Stimulated activated CD8-positive, alpha-beta memory T cell treated with anti-CD3 and anti-CD28 coated beads, Interleukin-15, amount 100 ng/mL, for 24 hours (primary cell): ENCODE results near the gene LDLRAD4.
"Not testable (repeated sequence)": the region's sequence is repeated elsewhere in the genome, so short reads cannot be mapped to it uniquely, and the experiment has no call there.

Experiments
- DNase-seq: peaks from one replicate; pipeline ENCODE4 v3.0.0-alpha.2; 2020; ENCODE audit warnings: low read depth

The LDLRAD4 gene

DNA sequence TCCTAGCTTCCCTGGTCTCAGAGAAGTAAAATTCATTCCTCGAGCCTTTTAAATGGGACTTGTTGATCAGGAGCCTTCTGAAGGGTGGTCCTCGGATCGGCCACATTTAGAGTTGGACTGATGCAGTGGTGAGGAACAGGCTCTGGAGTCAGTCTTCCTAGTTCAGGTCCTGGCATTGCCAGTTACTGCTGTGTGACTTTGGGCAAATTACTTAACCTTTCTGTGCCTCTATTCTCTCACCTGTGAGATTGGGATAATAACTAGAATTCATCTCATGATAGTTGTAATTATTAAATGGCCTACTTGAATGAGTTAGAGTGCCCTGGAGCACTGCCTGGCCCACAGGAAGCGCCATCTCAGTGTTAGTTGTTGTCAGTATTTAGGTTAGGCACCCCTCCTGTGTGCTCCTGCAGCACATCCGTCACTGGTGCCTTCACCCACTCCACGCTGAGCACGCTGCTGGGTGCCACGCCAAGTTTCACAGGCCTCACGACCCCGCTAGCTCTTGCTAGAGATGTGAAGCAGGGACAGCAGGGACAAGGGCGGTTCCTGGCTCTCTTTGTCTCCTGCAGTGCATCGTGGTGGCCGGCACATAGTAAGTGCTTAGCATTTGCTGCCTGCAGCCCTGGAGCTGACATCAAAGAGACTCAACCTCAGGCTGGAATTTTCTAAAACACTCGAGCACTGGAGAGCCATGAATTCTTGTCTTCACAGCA is 384.9 kb downstream of the LDLRAD4 start:
- DNase-seq, result no peak

- no peak for DNase-seq
Observed at GRCh38 chr18:13604786-13605185, 386.2 kb downstream of the LDLRAD4 start.

DNA sequence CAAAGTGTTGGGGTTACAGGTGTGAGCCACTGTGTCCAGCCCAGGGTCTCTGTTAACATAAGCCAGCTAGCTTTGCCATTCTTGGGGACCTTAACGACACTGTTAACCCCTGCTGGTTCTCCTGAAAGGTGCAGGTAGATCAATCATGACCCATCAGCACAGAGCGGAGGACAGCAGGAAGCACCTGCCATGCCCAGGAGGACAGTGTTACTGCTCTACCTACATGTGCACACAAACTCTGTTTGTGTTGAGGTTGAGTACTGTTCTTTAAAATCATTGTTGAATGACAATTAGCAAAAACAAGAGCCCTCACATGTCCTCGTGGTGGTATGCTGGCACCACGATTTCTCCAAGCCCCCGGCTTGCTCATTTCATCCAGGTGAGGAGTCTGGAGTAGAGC is 386.9 kb downstream of the LDLRAD4 start:
- no peak for DNase-seq

- no peak for DNase-seq
Observed at GRCh38 chr18:13605901-13606300, 387.3 kb downstream of the LDLRAD4 start.

- DNase-seq, result no peak
Observed at GRCh38 chr18:13606604-13607254, 388.2 kb downstream of the LDLRAD4 start.

- not testable (repeated sequence) for DNase-seq
Observed at GRCh38 chr18:13608024-13608562, 389.5 kb downstream of the LDLRAD4 start.

DNA sequence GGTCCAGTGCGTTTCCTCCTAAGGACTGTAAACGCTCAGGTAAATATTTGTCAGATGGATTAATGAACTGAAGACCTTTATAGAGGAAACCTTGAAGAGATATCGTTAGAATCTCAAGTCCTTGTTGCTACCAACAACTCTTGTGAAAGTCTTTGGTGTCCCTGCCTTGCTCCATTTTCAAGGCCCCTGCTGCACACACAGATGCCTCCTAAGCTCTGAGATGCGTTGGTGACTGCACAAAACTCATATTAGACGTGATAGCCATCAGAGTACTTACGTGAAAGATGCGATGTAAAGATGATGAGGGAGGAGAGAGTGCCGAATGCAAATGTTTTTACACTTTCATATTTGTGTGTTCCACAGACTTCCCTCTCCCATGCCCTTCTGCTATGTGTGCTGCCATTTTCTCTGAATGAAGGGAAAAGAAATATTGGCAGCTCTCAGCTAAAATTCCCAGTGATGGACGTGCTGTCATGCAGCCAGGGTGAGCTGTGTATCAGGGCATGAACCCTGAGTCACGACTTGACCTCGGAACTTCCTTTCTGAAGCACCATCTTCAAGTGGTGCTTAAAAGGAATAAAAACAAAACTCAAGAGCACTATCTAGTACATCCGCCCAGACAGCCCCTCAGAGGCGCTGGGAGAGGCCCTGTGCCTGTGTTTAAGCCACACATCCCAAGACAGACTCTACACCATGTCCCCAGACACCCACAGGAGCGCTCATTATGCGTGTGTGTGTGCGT is 390.4 kb downstream of the LDLRAD4 start:
- no peak for DNase-seq

GRCh38 chr18:13610555-13611141 is 392.1 kb downstream of the LDLRAD4 start:
- no peak for DNase-seq

DNA sequence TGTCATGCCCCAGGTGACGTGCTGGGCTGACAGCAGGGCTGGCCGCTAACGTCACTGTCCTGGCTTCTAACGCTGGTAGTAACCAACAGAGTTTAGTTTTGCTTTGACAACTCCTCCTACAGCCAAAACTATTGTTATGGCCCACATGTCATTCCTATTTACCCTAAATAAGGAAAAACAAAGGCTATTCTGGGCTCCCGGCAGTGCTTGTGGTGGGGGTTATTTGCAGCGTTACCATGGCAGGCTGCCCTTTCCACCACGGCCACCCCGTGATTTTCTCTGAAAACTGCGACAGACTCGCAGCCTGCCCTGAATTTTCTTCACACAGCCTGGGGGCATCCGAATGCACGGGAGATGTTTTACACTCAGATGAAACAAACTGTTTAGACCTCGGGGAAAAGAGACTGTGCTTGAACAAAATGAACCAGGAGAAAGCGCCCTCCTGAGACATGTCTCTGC is 392.6 kb downstream of the LDLRAD4 start:
- DNase-seq, result no peak

DNA sequence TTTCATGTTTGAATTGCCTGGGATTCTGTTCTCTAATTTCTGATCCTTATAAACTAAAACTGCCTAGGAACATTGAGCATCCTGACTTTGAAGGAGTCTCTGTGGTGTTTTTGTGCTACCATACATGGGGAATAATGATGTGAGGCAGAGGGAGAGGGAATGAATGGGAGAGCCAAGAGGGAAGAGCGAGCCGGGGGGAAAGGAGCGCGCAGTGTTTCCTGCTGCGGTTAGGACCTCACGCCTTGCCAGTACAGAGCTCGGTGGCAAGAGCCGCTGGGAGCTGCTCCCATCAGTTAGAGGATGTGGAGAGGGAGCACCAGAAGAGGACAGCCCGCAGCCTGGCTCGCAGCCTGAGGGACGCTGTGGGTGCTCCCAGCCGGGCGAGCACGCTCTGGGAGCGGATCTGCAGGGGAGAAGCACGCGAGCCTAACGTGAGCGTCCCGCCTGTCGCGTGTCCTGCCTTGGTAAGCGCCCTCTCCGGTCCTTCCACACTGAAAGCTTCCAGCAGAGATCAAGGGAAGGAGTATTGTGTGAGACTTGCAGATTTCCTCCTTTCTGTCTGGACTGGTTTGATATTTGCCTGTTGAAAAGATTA is 393.1 kb downstream of the LDLRAD4 start:
- no peak for DNase-seq

DNA sequence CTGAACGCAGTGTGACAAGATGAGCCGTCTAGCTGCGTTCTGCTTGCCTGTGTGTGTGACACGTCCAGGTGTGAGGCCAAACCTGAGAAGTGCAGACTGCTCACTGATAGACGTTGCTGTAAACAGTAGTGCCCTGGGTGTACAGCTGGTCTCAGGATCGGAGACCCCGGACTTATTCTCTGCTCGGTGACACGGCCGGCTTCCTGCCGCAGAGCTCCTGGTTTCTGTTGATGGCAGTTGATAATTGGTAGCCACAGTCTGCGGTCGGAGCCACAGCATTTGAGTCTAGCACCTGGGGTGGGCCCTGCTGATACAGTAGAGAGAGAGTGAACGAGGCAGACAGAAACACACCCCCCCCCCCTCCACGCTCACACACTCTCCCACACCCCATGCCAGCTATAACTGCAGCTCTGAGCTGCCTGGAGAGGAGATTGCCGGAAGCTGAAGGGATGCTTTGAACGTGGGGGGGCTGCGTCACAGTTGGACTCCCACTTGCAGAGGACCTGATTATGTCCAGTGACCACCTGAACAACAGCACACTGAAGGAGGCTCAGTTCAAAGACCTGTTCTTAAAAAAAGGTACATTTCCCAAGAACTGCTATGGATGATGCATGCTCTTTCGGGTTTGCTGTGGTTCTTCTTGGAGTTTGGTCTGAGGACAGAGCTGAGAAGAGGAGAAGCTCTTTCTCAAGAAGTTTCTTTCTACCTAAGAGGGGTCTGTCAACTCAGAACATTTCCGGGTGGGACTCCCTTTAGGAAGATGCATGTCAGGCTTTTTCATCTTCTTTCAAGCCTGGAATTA is 393.8 kb downstream of the LDLRAD4 start:
- DNase-seq, result no peak

DNA sequence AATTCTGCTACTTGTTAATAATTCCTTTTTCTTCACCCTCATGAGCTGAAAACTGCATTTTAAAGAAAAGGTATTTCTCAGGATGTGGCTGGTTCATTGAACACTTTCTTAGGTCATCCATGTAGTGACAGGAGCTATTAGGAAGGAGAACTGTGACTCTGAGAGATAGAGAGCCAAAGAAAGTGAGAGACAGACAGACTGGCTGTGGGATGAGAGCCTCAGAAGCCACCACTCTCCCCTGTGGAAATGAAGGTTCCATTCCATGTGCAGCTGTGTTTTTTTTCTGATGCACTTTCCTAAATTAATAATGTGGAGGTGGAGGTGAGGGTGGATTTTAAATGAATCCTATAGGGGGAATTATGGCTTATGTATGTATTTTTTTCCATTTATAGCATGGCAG is 394.5 kb downstream of the LDLRAD4 start:
- DNase-seq, result no peak

DNA sequence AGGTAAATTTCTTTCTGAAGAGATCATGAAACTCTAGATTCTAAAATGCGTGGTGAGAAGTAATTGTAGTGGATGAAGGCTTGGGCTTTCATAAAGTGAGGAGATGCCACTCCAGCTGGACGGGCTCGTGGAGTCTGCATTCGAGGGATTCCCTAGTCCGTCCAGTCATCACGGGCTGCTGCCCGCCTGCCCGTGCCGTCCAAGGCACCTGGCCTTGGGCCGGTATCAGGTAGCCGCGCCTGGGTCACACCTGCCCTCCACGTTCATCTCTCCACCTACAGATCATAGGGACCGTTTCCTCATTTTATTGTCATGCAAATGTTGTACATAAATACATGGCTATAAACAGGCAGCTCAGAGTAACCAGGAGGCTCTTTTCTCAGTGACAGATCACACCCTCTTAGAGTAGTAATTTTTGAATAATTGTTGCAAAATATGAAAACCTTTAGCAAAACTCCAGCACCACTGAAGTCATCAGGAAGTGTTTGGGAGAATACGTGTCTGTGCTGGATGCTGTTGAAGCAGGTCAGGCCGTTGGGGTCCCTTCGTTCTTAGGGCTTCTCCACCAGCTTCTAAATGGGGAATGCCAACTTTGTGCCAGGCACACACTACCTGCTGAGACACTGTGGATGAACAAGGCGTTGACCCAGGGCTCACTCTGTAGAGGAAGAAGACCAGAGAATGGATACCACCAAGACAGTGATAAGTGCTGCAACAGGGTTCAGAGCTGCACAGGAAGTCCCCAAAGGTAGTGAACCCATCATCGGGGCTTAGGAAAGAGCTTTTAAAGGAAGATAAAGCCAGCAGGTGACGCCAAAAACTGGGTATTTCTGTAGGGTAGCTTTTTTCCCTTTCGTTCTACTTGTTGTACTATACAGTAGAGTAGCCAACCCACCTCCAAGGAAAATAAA is 395.3 kb downstream of the LDLRAD4 start:
- DNase-seq, result no peak

DNA sequence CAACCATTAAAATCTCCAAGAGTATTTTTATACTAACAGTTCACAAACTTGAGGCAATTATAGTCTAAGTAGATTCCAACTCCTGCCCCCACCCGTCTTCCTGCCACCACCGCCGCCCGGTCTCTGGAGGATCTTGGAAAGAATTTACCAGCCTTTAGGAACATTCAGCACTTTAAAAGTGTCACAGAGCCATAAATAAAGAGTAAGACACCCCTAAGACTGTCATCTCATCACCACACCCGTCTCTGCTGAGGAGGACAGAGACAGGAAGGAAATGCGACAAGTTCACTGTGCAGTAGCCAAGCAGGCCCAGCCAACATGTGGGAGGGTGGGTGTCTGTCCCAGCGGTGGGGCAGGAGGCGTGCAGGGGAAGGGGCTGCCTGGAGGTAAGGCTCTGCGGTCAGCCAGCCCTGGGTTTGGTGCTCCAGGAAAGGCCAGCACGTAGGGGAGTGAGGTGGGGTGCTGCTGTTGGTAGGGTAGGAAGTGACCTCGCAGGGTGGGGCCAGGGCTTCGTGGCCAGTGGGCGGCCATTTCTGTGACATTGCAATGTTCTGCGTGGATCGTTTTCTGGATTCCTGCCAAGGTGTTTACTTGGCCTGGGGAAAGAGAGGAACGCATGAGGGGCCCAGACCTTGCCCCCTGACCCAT is 396.2 kb downstream of the LDLRAD4 start:
- no peak for DNase-seq

GRCh38 chr18:13615432-13615861 is 396.9 kb downstream of the LDLRAD4 start:
- no peak for DNase-seq

DNA sequence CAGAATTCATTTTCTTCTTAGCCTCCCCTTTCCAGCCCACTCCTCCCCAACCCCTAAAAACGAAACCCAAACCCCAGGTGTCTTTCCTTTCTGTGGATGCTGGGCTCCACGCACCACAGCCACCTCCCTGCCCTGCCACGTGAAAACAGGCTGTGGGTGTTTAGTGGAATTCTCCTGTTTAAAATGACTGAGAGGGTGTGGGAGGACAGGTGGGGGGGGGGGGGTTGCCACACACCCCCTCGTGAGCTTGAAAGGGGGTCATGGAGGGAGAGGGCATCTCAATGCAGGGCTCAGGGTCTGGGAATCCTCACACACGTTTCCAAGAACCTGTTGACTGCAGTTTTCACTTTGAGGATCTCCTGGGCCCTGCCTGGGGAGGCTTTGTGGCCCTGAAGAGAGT is 397.5 kb downstream of the LDLRAD4 start:
- DNase-seq, result no peak

DNA sequence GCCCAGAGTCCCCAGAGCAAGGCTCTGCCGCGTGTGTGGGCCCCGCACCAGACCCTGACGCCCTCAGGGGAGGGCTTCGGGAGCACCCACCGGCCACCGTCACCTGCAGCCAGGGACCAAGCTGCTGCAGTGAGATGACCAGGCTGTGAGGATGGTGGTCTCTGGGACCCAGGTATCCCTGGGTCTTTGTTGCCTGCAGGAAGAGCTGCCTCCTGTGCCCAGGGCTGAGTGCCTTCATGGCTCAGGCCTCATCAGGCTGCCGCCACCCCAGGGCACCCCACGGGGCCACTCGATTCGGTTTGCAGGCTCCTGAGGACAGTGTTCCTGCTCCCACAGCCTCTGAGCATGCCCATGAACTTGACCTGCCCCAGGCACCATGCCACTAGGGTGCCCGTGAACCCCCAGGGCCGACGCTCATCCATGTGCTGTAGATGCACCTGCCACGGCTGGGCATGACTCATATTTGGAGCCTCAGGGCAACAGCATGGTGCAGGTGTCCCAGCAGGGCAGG is 398.0 kb downstream of the LDLRAD4 start:
- DNase-seq, result no peak

DNA sequence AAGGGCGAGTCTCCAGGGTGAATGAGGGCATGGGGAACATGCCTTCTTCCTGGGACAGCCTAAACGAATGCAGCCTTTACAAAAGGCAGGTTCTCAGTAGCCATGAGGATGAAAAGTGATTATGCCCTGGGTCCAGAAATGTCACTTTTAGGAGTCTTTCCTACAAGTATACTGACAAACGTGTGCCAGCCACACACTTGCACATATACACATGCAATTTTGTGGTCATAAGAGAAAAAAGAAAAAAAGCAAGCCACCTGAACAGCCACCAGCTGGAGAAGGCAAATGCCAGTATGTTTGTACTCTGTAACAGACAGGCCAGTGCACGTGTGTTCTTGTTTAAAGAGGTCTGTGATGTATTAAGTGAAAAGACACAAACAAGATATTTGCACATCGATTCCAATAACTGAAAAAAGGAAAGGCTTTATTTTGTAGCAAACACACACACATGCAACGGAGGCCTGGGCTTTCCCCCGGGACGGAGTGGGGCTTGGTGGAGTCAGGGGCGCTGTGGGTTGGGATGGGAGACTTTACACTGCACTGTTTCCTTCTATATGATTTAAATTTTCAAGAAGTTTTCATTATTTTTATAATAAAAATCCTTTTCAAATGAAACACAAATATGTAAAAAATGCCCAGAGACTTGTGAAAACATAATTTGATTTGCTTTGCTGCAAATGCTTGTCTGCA is 399.4 kb downstream of the LDLRAD4 start:
- DNase-seq, result no peak
